ENCODE results near the gene SETDB1.
"Not testable (repeated sequence)": the region's sequence is repeated elsewhere in the genome, so short reads cannot be mapped to it uniquely, and the experiment has no call there.

Gene SETDB1

DNA sequence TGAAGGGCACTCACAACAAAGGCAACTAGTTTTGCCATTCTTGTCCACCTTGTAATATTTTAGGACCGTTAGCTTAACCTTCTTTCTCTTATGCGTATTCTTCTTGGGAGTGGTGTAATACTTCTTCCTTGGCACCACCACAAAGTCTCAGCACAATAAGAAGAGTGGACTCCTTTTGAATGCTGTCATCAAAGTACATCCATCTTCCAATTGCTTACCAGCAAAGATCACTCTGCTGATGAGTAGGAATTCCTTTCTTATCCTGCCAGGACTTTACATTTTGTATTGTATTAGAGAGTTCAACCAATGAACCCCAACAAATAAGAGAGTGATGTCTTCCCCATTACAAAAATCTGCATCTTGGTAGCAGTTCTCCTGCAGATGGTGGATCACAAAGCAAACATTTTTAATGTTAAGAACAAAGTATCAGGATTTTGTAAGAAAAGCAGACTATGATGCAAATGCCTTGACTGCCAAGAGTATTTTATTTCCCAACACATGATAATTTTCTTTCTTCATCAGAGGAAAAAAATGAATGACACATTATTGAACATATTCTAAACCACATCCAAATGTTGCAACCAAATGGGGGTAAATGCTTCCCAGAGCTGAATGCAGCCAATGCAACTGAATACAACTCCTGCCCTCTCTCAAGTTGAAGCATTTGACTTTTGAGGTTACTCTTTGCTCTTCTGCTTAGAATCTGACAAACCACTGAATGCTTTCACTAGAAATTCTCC lies 44.7 kb upstream of the SETDB1 start:
- ChIA-PET POLR2A (no interaction called here), CTCF (interaction anchor here (0.6 kb wide), 2 partner anchors 19 to 216 kb away, joined by 3 to 4 read pairs; no protein-coding TSS in a partner anchor)
- no peak overlapping the region for H3K4me3 ChIP-seq (ENCODE audit: low read depth, low read length)
- H3K36me3 ChIP-seq (ENCODE audit: control insufficient read depth in 2 of 2, insufficient read depth in 1 of 2, low read length in 2 of 2): no peaks in the 10 kb centered on the region
- no peaks in the 10 kb centered on the region for H3K4me1 ChIP-seq (ENCODE audit: control insufficient read depth, insufficient read depth, low read length)
- H3K27ac ChIP-seq (ENCODE audit: extremely low read depth, low read depth, low read length): no peak overlapping the region
- no peaks in the 10 kb centered on the region for H3K9me3 ChIP-seq (ENCODE audit: control insufficient read depth, insufficient read depth, low read depth, low read length)
- no peak for TF ChIP-seq ZNF558 (tag by site-specific recombination; IDR thresholded peaks at IDR 0.05)
- TF ChIP-seq ZNF354C (tag by site-specific recombination; IDR thresholded peaks at IDR 0.05; ENCODE audit: borderline replicate concordance, low read depth): no peak
- TF ChIP-seq ZSCAN30 (tag by site-specific recombination; IDR thresholded peaks at IDR 0.05): no peak
- TF ChIP-seq ZNF626 (tag by site-specific recombination; IDR thresholded peaks at IDR 0.05): no peak

DNA sequence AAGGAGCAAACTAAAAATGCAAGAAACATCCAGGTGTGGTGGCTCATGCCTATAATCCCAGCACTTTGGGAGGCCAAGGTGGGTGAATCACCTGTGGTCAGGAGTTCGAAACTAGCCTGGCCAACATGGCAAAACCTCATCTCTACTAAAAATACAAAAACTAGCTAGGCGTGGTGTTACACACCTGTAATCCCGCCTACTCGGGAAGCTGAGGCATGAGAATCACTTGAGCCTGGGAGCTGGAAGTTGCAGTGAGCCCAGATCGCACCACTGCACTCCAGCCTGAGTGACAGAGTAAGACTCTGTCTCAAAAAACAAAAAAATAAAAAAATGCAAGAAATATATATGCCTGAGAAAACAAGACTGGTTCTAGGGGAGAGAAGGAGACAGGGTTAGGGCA lies 43.0 kb upstream of the SETDB1 start:
- not testable (repeated sequence) for H3K4me1 ChIP-seq (ENCODE audit: control insufficient read depth, insufficient read depth, low read length); H3K4me3 ChIP-seq (ENCODE audit: low read depth, low read length); H3K9me3 ChIP-seq (ENCODE audit: control insufficient read depth, insufficient read depth, low read depth, low read length); H3K27ac ChIP-seq (ENCODE audit: extremely low read depth, low read depth, low read length); H3K36me3 ChIP-seq (ENCODE audit: control insufficient read depth in 2 of 2, insufficient read depth in 1 of 2, low read length in 2 of 2)
- POLR2A ChIA-PET: interaction anchor here (0.6 kb wide), 1 partner anchor 317 kb away, joined by 3 read pairs; no protein-coding TSS in a partner anchor
- CTCF ChIA-PET: interaction anchor here (0.6 to 2.3 kb wide), 3 partner anchors 12 to 70 kb away, joined by 3 to 16 read pairs (median 3); no protein-coding TSS in a partner anchor

DNA sequence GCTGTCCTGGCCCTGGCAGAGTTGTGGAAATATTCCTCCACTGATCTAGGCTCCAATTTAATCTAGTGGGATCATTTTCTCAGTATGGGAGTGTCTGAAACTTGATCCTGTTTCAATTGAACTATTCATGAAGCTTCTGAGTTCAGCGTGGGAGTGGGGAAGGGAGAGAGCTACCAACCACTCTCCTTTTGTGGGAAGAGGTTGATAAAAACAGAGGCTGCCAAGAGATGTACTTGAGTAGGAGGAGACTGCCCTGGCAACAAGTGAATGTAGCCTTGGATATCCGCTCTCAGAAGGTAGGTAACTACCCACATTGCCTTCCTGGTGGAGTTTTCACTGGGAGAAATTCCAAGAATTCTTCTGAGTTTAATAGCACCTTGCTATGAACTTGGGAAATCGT lies 39.1 kb upstream of the SETDB1 start, which contains the start of gene CTXND2:
TSS of gene CTXND2 (plus strand) at position 119 of the 400 bp plus-strand sequence. CDS start 25,179 bp downstream, outside the sequence.
- POLR2A ChIA-PET: no interaction called here
- peaks cover 3% of the 10 kb centered on the region for H3K4me1 ChIP-seq (ENCODE audit: control insufficient read depth, insufficient read depth, low read length)
- no peaks in the 10 kb centered on the region for H3K36me3 ChIP-seq (ENCODE audit: control insufficient read depth in 2 of 2, insufficient read depth in 1 of 2, low read length in 2 of 2)
- H3K4me3 ChIP-seq (ENCODE audit: low read depth, low read length): no peak within 1 kb of the TSS
- no peaks in the 10 kb centered on the region for H3K9me3 ChIP-seq (ENCODE audit: control insufficient read depth, insufficient read depth, low read depth, low read length)
- TF ChIP-seq REPIN1 (tag by site-specific recombination; IDR thresholded peaks at IDR 0.05; ENCODE audit: low read depth): no peak
- TF ChIP-seq, protein P1, sequence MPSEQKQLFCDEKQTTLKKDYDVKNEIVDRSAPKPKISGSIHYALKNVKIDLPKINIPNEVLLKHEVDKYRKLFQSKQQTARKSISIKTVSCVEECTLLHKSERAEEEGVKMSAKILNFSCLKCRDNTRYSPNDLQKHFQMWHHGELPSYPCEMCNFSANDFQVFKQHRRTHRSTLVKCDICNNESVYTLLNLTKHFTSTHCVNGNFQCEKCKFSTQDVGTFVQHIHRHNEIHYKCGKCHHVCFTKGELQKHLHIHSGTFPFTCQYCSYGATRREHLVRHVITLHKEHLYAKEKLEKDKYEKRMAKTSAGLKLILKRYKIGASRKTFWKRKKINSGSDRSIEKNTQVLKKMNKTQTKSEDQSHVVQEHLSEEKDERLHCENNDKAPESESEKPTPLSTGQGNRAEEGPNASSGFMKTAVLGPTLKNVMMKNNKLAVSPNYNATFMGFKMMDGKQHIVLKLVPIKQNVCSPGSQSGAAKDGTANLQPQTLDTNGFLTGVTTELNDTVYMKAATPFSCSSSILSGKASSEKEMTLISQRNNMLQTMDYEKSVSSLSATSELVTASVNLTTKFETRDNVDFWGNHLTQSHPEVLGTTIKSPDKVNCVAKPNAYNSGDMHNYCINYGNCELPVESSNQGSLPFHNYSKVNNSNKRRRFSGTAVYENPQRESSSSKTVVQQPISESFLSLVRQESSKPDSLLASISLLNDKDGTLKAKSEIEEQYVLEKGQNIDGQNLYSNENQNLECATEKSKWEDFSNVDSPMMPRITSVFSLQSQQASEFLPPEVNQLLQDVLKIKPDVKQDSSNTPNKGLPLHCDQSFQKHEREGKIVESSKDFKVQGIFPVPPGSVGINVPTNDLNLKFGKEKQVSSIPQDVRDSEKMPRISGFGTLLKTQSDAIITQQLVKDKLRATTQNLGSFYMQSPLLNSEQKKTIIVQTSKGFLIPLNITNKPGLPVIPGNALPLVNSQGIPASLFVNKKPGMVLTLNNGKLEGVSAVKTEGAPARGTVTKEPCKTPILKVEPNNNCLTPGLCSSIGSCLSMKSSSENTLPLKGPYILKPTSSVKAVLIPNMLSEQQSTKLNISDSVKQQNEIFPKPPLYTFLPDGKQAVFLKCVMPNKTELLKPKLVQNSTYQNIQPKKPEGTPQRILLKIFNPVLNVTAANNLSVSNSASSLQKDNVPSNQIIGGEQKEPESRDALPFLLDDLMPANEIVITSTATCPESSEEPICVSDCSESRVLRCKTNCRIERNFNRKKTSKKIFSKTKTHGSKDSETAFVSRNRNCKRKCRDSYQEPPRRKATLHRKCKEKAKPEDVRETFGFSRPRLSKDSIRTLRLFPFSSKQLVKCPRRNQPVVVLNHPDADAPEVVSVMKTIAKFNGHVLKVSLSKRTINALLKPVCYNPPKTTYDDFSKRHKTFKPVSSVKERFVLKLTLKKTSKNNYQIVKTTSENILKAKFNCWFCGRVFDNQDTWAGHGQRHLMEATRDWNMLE (tag by site-specific recombination; conservative IDR thresholded peaks at IDR 0.05; ENCODE audit: low read depth): no peak
- TF ChIP-seq, protein P2, sequence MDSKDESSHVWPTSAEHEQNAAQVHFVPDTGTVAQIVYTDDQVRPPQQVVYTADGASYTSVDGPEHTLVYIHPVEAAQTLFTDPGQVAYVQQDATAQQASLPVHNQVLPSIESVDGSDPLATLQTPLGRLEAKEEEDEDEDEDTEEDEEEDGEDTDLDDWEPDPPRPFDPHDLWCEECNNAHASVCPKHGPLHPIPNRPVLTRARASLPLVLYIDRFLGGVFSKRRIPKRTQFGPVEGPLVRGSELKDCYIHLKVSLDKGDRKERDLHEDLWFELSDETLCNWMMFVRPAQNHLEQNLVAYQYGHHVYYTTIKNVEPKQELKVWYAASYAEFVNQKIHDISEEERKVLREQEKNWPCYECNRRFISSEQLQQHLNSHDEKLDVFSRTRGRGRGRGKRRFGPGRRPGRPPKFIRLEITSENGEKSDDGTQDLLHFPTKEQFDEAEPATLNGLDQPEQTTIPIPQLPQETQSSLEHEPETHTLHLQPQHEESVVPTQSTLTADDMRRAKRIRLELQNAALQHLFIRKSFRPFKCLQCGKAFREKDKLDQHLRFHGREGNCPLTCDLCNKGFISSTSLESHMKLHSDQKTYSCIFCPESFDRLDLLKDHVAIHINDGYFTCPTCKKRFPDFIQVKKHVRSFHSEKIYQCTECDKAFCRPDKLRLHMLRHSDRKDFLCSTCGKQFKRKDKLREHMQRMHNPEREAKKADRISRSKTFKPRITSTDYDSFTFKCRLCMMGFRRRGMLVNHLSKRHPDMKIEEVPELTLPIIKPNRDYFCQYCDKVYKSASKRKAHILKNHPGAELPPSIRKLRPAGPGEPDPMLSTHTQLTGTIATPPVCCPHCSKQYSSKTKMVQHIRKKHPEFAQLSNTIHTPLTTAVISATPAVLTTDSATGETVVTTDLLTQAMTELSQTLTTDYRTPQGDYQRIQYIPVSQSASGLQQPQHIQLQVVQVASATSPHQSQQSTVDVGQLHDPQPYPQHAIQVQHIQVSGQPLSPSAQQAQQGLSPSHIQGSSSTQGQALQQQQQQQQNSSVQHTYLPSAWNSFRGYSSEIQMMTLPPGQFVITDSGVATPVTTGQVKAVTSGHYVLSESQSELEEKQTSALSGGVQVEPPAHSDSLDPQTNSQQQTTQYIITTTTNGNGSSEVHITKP (tag by site-specific recombination; IDR thresholded peaks at IDR 0.05): peak; percentile 19; the same call in 1 of the 2 replicates
- no peak for TF ChIP-seq ZNF2 (tag by site-specific recombination; IDR thresholded peaks at IDR 0.05)
- TF ChIP-seq ZFHX2 (tag by site-specific recombination; conservative IDR thresholded peaks at IDR 0.05): peak; percentile 94
- TF ChIP-seq, protein P3, sequence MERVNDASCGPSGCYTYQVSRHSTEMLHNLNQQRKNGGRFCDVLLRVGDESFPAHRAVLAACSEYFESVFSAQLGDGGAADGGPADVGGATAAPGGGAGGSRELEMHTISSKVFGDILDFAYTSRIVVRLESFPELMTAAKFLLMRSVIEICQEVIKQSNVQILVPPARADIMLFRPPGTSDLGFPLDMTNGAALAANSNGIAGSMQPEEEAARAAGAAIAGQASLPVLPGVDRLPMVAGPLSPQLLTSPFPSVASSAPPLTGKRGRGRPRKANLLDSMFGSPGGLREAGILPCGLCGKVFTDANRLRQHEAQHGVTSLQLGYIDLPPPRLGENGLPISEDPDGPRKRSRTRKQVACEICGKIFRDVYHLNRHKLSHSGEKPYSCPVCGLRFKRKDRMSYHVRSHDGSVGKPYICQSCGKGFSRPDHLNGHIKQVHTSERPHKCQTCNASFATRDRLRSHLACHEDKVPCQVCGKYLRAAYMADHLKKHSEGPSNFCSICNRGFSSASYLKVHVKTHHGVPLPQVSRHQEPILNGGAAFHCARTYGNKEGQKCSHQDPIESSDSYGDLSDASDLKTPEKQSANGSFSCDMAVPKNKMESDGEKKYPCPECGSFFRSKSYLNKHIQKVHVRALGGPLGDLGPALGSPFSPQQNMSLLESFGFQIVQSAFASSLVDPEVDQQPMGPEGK (tag by site-specific recombination; IDR thresholded peaks at IDR 0.05): no peak
- TF ChIP-seq YY2 (tag by site-specific recombination; IDR thresholded peaks at IDR 0.05): no peak
- no peak for TF ChIP-seq ZBTB8A (tag by site-specific recombination; IDR thresholded peaks at IDR 0.05)
- TF ChIP-seq EGR2 (tag by site-specific recombination; IDR thresholded peaks at IDR 0.05; ENCODE audit: low read depth): peak; percentile 95
- no peak for TF ChIP-seq SP2 (tag by site-specific recombination; IDR thresholded peaks at IDR 0.05)
- no peak for TF ChIP-seq ZNF548 (tag by site-specific recombination; IDR thresholded peaks at IDR 0.05)
- no peak for TF ChIP-seq ZBTB17 (tag by site-specific recombination; IDR thresholded peaks at IDR 0.05)
- H3K27ac ChIP-seq (ENCODE audit: extremely low read depth, low read depth, low read length): no peak within 1 kb of the TSS
- CTCF ChIA-PET: interaction anchor here (0.6 to 1.5 kb wide), 3 partner anchors 23 to 507 kb away, joined by 3 to 5 read pairs (median 4); no protein-coding TSS in a partner anchor

Data from HEK293 (cell line).